WTC11 (cell line): ENCODE results near the gene FGF13. TPM values are rescaled to one million over a fixed set of nuclear protein-coding genes. Genes with fewer than 3 reads are reported as not detected.
A peak's percentile ranks its signal among the peaks of the same experiment; 100 is the strongest.

Source experiments
- ATAC-seq: fragments of 200-7000 bp; cut with Tn5 transposase; 2 replicates; pipeline ENCODE4 v1.10.0; 2021; ENCODE audit warnings: mild to moderate bottlenecking, moderate library complexity
- CTCF ChIA-PET: fragments of 300-600 bp; sonication (Branson Sonifier 250); formaldehyde crosslinking; loops from one replicate; lab custom pipeline; 2021; ENCODE audit warnings: antibody characterized with exemption; lab: Charles Lee
- POLR2A ChIA-PET: fragments of 350-600 bp; sonication (Branson Sonifier 250); formaldehyde crosslinking; loops from one replicate; lab custom pipeline; 2021; ENCODE audit warnings: antibody characterized with exemption; lab: Charles Lee
- DNase-seq: peaks from one replicate; pipeline ENCODE4 v3.0.0; 2021; ENCODE audit warnings: low spot score
- H3K27ac Mint-ChIP-seq: 2 replicates; pipeline ENCODE4 v1.8.0; 2021; ENCODE audit warnings: mixed read lengths
- H3K27me3 Mint-ChIP-seq: 2 replicates; pipeline ENCODE4 v1.8.0; 2021; ENCODE audit warnings: low read depth, mild to moderate bottlenecking, moderate library complexity, mixed read lengths
- H3K36me3 Mint-ChIP-seq: 2 replicates; pipeline ENCODE4 v1.8.0; 2021; ENCODE audit warnings: mixed read lengths
- H3K4me1 Mint-ChIP-seq: 2 replicates; pipeline ENCODE4 v1.8.0; 2022; ENCODE audit warnings: mixed read lengths
- H3K4me3 Mint-ChIP-seq: 2 replicates; pipeline ENCODE4 v1.8.0; 2021; ENCODE audit warnings: mild to moderate bottlenecking, moderate library complexity, mixed read lengths
- H3K9me3 Mint-ChIP-seq: 2 replicates; pipeline ENCODE4 v1.8.0; 2021; ENCODE audit warnings: mixed read lengths
- AR ChIP-seq: fragments of 250-450 bp; sonication (Bioruptor Pico); IDR thresholded peaks from 2 replicates; pipeline ENCODE4 v1.9.0; 2021; ENCODE audit warnings: mild to moderate bottlenecking
- CBFB ChIP-seq: sonication (generic); formaldehyde crosslinking; IDR thresholded peaks from 2 replicates; pipeline ENCODE4 v1.8.1; 2022; ENCODE audit warnings: mild to moderate bottlenecking, low read depth, missing genetic modification reagents
- CTCF ChIP-seq: fragments of 200-600 bp; IDR thresholded peaks from 2 replicates; pipeline ENCODE4 v1.8.0; 2022; ENCODE audit warnings: antibody characterized with exemption
- ERG ChIP-seq: fragments of 250-450 bp; sonication (Bioruptor Pico); IDR thresholded peaks from 2 replicates; pipeline ENCODE4 v1.8.0; 2021; ENCODE audit warnings: mild to moderate bottlenecking
- GABPB1 ChIP-seq: sonication (generic); formaldehyde crosslinking; IDR thresholded peaks from 2 replicates; pipeline ENCODE4 v1.8.1; 2023; ENCODE audit warnings: mild to moderate bottlenecking, missing genetic modification reagents
- IRF2 ChIP-seq: sonication (generic); formaldehyde crosslinking; IDR thresholded peaks from 2 replicates; pipeline ENCODE4 v1.8.0; 2022; ENCODE audit warnings: low read depth, missing genetic modification reagents, borderline replicate concordance
- JAZF1 ChIP-seq: fragments of 250-450 bp; sonication (Bioruptor Pico); IDR thresholded peaks from 2 replicates; pipeline ENCODE4 v1.9.0; 2021; ENCODE audit warnings: moderate library complexity, mild to moderate bottlenecking, inconsistent platforms
- JUN ChIP-seq: sonication (generic); formaldehyde crosslinking; IDR thresholded peaks from 2 replicates; pipeline ENCODE4 v1.8.0; 2023; ENCODE audit warnings: mild to moderate bottlenecking, missing genetic modification reagents
- OVOL2 ChIP-seq: fragments of 250-450 bp; sonication (Bioruptor Pico); IDR thresholded peaks from 2 replicates; pipeline ENCODE4 v1.9.0; 2021; ENCODE audit warnings: mild to moderate bottlenecking, borderline replicate concordance
- RORB ChIP-seq: fragments of 250-450 bp; sonication (Bioruptor Pico); IDR thresholded peaks from 2 replicates; pipeline ENCODE4 v1.9.0; 2021; ENCODE audit warnings: mild to moderate bottlenecking
- ZBTB43 ChIP-seq: sonication (generic); formaldehyde crosslinking; IDR thresholded peaks from 2 replicates; pipeline ENCODE4 v1.8.1; 2023; ENCODE audit warnings: mild to moderate bottlenecking, missing genetic modification reagents
- ZNF219 ChIP-seq: sonication (generic); formaldehyde crosslinking; IDR thresholded peaks from 2 replicates; pipeline ENCODE4 v1.8.0; 2023; ENCODE audit warnings: missing genetic modification reagents, mild to moderate bottlenecking, borderline replicate concordance
- total RNA-seq: library from RNA; stranded (reverse); gene quantifications from 3 replicates; pipeline ENCODE4 v1.2.3, GENCODE V29; 2021

FGF13 gene
- total RNA-seq, 1 experiment from 2014 or later, result 32.1 TPM

GRCh38 chrX:138748480-138748879, 37.0 kb upstream of the FGF13 start (continued):
- TF ChIP-seq ERG (CRISPR knock-in tag) (no peak), GABPB1 (CRISPR knock-in tag) (no peak)
- TF ChIP-seq, all 79 proteins: peak for 0

GRCh38 chrX:138745196-138745595, 33.7 kb upstream of the FGF13 start:
- Mint-ChIP-seq H3K4me3 (no peak overlapping the region), H3K4me1 (peaks cover 31% of the 10 kb centered on the region), H3K27me3 (no peaks in the 10 kb centered on the region; the same call in 1 of the 2 replicates), H3K27ac (no peak overlapping the region), H3K9me3 (no peaks in the 10 kb centered on the region), H3K36me3 (no peaks in the 10 kb centered on the region)
- ChIA-PET POLR2A (no interaction called here), CTCF (no interaction called here)
- TF ChIP-seq CTCF, result peak; percentile 49; the same call in 1 of the 2 replicates
- TF ChIP-seq IRF2 (CRISPR knock-in tag), result no peak
- ATAC-seq (peak; percentile 52), DNase-seq (no peak)

GRCh38 chrX:138742217-138742616, 30.7 kb upstream of the FGF13 start:
- ChIA-PET CTCF (interaction anchor here (0.6 kb wide), 1 partner anchor 1470 kb away, joined by 3 read pairs; no protein-coding TSS in a partner anchor), POLR2A (no interaction called here)
- Mint-ChIP-seq H3K4me1 (peaks cover 35% of the 10 kb centered on the region), H3K4me3 (no peak overlapping the region), H3K36me3 (no peaks in the 10 kb centered on the region), H3K27ac (no peak overlapping the region), H3K9me3 (no peaks in the 10 kb centered on the region), H3K27me3 (no peaks in the 10 kb centered on the region; the same call in 1 of the 2 replicates)
- no peak for DNase-seq
- no peak for ATAC-seq
- TF ChIP-seq JAZF1 (CRISPR knock-in tag), result no peak
- TF ChIP-seq ZNF219, result no peak
- TF ChIP-seq ZBTB43 (CRISPR knock-in tag), result no peak
- no peak for TF ChIP-seq RORB (CRISPR knock-in tag)
- TF ChIP-seq CTCF, result no peak
- TF ChIP-seq JUN (CRISPR knock-in tag), result no peak
- TF ChIP-seq IRF2 (CRISPR knock-in tag), result no peak
- no peak for TF ChIP-seq CBFB (CRISPR knock-in tag)
- no peak for TF ChIP-seq OVOL2 (CRISPR knock-in tag)
- no peak for TF ChIP-seq AR (CRISPR knock-in tag)
